Measurements from ENCODE around the gene NUDT8.

Gene NUDT8

DNA sequence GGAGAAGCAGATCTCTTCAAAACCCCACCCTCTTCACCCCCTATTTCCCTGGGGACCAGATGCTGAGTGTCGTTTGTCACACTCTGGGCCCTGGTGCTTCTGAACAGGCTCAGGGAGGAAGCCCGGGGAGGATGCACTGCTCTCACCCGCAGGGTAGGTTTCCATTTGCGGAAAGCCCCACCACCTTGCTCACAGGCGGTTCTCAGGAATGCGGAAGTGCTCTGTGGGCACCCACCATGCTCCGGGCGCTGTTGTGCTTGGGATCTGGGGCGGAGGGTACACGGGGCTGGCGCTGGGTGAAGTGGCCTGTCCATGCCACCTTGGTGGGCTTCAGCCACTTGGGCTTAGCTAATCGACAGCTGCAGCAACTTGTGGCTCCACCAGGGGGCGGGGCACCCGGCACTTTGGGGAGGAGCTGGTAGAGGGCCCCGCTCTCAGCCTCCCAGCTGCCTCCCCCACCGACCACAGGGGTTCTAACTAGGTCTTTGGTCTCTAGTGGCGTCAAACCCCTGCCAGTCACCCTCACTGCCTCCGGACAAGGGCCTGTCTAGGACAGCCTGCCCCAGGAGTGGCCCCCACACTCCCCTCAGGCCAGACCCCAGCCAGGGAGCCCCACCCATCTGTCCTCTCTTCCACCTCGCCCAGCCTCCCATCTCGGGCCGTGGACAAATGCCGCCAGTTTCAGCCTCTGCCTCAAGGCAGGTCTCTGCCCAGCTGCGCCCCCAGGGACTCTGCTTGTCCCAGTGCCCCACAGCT is 15.6 kb downstream of the NUDT8 start:
- Histone ChIP-seq H3K4me3 (replicated peaks; ENCODE audit: low read depth, low read length) (peak overlapping the region; percentile 41), H3K36me3 (ENCODE audit: control insufficient read depth, insufficient read depth, low read length) (peaks cover 29% of the 10 kb centered on the region), H3K27me3 (replicated peaks; ENCODE audit: control insufficient read depth, insufficient read depth, low read length) (no peaks in the 10 kb centered on the region)
- TF ChIP-seq, protein P1, sequence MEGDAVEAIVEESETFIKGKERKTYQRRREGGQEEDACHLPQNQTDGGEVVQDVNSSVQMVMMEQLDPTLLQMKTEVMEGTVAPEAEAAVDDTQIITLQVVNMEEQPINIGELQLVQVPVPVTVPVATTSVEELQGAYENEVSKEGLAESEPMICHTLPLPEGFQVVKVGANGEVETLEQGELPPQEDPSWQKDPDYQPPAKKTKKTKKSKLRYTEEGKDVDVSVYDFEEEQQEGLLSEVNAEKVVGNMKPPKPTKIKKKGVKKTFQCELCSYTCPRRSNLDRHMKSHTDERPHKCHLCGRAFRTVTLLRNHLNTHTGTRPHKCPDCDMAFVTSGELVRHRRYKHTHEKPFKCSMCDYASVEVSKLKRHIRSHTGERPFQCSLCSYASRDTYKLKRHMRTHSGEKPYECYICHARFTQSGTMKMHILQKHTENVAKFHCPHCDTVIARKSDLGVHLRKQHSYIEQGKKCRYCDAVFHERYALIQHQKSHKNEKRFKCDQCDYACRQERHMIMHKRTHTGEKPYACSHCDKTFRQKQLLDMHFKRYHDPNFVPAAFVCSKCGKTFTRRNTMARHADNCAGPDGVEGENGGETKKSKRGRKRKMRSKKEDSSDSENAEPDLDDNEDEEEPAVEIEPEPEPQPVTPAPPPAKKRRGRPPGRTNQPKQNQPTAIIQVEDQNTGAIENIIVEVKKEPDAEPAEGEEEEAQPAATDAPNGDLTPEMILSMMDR (IDR thresholded peaks at IDR 0.05; ENCODE audit: insufficient read depth, low read length, poor library complexity, severe bottlenecking): peak; percentile 48
- peak; percentile 87 for DNase-seq (ENCODE audit: extremely low read depth, insufficient read length)

DNA sequence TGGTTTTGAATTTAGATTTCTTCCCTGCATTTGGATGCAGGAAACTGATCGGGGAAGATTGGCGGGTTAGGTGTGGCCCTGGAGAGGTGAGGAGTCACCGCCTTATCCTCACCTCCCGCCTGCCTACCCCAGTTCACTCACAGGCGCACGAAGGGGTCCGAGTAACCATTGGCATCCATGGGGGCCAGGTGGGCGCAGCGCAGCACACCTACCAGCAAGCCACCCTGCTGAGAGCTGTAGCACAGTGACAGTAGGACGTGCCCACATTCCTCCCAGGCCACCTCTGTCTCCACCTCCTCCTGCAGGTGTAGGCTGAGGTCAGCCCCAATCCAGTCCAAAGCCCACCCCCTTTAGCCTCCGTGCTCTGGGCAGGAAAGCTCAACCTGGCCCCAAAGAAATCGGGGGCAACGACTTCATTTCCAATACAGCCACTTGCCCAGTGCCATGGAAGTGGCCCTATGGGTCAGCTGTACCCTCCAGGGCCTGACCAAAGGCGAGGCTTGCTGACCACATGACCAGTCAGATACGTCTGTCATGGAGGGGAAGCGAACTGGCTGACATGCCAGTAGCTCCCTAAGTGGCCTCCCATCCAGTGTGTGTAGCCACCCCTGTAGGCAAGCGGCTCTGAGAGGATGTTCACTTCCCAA is 16.3 kb downstream of the NUDT8 start:
- Histone ChIP-seq H3K27me3 (replicated peaks; ENCODE audit: control insufficient read depth, insufficient read depth, low read length) (no peaks in the 10 kb centered on the region), H3K36me3 (ENCODE audit: control insufficient read depth, insufficient read depth, low read length) (peaks cover 29% of the 10 kb centered on the region), H3K4me3 (replicated peaks; ENCODE audit: low read depth, low read length) (no peak overlapping the region)
- no peak for DNase-seq (ENCODE audit: extremely low read depth, insufficient read length)
- TF ChIP-seq, protein P1 (IDR thresholded peaks at IDR 0.05; ENCODE audit: insufficient read depth, low read length, poor library complexity, severe bottlenecking): no peak

- no peak for DNase-seq (ENCODE audit: extremely low read depth, insufficient read length)
- H3K27me3 ChIP-seq (replicated peaks; ENCODE audit: control insufficient read depth, insufficient read depth, low read length): no peaks in the 10 kb centered on the region
- peaks cover 31% of the 10 kb centered on the region for H3K36me3 ChIP-seq (ENCODE audit: control insufficient read depth, insufficient read depth, low read length)
- H3K4me3 ChIP-seq (replicated peaks; ENCODE audit: low read depth, low read length): no peak overlapping the region
- TF ChIP-seq, protein P1 (IDR thresholded peaks at IDR 0.05; ENCODE audit: insufficient read depth, low read length, poor library complexity, severe bottlenecking): no peak
Observed at GRCh38 chr11:67612751-67613150, 17.0 kb downstream of the NUDT8 start.

GRCh38 chr11:67611704-67612587 is 17.8 kb downstream of the NUDT8 start:
- peaks cover 31% of the 10 kb centered on the region for H3K36me3 ChIP-seq (ENCODE audit: control insufficient read depth, insufficient read depth, low read length)
- TF ChIP-seq, protein P1 (IDR thresholded peaks at IDR 0.05; ENCODE audit: insufficient read depth, low read length, poor library complexity, severe bottlenecking): no peak
- no peaks in the 10 kb centered on the region for H3K27me3 ChIP-seq (replicated peaks; ENCODE audit: control insufficient read depth, insufficient read depth, low read length)
- H3K4me3 ChIP-seq (replicated peaks; ENCODE audit: low read depth, low read length): no peak overlapping the region
- DNase-seq (ENCODE audit: extremely low read depth, insufficient read length): no peak

DNA sequence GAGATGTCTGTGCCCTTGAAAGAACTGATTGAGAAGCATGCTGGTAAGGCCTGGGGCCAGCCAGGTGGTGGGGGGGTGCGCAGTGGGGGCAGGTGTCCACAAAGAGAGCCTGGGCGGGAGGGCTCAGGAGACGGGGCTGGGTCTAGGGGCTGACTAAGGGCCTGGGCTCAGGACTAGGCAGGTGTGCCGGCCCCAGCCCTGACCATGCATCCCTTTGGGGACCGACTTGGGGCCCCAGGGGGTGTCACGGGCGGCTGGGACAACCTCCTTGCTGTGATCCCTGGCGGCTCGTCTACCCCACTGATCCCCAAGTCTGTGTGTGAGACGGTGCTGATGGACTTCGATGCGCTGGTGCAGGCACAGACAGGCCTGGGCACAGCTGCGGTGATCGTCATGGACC is 18.6 kb downstream of the NUDT8 start:
- Histone ChIP-seq H3K4me3 (replicated peaks; ENCODE audit: low read depth, low read length) (no peak overlapping the region), H3K27me3 (replicated peaks; ENCODE audit: control insufficient read depth, insufficient read depth, low read length) (no peaks in the 10 kb centered on the region), H3K36me3 (ENCODE audit: control insufficient read depth, insufficient read depth, low read length) (peaks cover 31% of the 10 kb centered on the region)
- TF ChIP-seq, protein P1 (IDR thresholded peaks at IDR 0.05; ENCODE audit: insufficient read depth, low read length, poor library complexity, severe bottlenecking): no peak
- no peak for DNase-seq (ENCODE audit: extremely low read depth, insufficient read length)
